SU-DHL-6 (cell line): ENCODE results near the gene CENPX.

Experiments used
- EZH2phosphoT487 ChIP-seq: fragments of 200-600 bp; sonication (generic), shearing (Covaris generic); conservative IDR thresholded peaks from 2 replicates; pipeline ENCODE4 v1.6.1; 2018; ENCODE audit warnings: mild to moderate bottlenecking, antibody characterized with exemption, low read length, moderate library complexity, mixed read lengths
- TF ChIP-seq, protein P1 (sequence below): fragments of 200-600 bp; sonication (generic); IDR thresholded peaks from one replicate; pipeline ENCODE4 v1.5.1; 2017; ENCODE audit warnings: antibody characterized with exemption, mild to moderate bottlenecking, low read length, moderate library complexity; ENCODE audit not compliant: insufficient read depth, poor library complexity, severe bottlenecking

DNA sequence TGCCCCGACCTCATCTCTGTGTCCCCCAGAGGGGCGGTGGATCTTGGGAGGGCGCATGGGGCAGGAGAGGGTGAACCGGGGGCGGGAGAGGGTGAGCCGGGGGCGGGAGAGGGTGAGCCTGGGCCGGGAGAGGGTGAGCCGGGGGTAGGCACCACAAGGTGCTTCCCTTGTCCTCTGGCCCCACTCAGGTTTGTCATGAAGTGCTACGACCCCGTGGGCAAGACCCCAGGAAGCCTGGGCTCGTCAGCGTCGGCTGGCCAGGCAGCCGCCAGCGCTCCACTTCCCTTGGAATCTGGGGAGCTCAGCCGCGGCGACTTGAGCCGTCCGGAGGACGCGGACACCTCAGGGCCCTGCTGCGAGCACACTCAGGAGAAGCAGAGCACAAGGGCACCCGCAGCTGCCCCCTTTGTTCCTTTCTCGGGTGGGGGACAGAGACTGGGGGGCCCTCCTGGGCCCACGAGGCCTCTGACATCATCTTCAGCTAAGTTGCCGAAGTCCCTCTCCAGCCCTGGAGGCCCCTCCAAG, 26.4 kb downstream of the CENPX start:
- TF ChIP-seq, protein P1, sequence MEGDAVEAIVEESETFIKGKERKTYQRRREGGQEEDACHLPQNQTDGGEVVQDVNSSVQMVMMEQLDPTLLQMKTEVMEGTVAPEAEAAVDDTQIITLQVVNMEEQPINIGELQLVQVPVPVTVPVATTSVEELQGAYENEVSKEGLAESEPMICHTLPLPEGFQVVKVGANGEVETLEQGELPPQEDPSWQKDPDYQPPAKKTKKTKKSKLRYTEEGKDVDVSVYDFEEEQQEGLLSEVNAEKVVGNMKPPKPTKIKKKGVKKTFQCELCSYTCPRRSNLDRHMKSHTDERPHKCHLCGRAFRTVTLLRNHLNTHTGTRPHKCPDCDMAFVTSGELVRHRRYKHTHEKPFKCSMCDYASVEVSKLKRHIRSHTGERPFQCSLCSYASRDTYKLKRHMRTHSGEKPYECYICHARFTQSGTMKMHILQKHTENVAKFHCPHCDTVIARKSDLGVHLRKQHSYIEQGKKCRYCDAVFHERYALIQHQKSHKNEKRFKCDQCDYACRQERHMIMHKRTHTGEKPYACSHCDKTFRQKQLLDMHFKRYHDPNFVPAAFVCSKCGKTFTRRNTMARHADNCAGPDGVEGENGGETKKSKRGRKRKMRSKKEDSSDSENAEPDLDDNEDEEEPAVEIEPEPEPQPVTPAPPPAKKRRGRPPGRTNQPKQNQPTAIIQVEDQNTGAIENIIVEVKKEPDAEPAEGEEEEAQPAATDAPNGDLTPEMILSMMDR = no peak
- TF ChIP-seq EZH2phosphoT487 = no peak
